NCI-H1417 treated with DMSO at 0.1 percent for 48 hours (cell line): ENCODE data around the gene TRIM49B.
"Not testable (repeated sequence)": the region's sequence is repeated elsewhere in the genome, so short reads cannot be mapped to it uniquely, and the experiment has no call there.

Experiments
- DNase-seq: peaks from one replicate; lab custom pipeline; 2025; lab: John Stamatoyannopoulos, UW

Gene TRIM49B, protein sequence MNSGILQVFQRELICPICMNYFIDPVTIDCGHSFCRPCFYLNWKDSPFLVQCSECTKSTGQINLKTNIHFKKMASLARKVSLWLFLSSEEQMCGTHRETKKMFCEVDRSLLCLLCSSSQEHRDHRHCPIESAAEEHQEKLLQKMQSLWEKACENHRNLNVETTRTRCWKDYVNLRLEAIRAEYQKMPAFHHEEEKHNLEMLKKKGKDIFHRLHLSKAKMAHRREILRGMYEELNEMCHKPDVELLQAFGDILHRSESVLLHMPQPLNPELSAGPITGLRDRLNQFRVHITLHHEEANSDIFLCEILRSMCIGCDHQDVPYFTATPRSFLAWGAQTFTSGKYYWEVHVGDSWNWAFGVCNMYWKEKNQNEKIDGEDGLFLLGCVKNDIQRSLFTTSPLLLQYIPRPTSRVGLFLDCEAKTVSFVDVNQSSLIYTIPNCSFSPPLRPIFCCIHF

DNA sequence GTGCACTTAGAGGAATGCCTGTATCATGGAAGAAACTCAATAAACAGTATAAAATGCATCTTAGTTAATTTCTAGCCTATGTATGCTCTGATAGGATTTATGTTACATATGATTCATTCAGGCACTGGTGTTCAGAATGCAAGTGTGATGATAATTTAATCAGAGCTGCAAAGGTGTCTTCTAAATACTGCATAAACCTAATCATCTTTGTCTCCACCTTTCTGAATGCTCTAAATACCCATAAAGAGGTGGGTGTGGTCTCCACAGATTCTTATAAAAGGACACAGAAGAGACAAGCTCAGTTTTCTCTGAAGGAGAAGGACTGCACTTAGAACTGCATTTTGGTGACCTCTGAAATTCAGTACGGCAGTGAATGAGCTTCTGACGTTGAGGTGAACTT, at the start of gene TRIM49B:
Gene TRIM49B (plus strand): TSS at position 301 of the 400 bp plus-strand sequence. CDS start 2,777 bp downstream, outside the sequence.
- not testable (repeated sequence) for DNase-seq

DNA sequence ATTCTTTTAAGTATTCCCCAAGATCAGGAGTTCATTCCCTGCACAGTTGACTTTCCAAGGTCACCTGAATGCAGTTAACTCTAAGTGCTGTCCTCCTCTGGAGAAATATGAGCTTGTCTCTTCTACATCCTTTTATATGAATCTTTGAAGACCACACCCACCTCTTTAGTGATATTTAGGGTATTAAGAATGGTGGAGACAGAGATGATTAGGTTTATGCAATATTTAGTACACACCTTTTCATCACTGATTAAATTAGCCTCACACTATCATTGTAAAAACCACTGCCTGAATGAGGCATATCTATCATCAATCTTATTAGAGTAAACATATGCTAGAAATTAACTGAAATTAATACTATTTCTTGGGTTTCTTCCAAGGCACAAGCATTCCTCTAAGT, 44.8 kb upstream of the TRIM49B start, which contains the start of gene TRIM51G:
Gene TRIM51G (minus strand): TSS at position 101 of the 400 bp plus-strand sequence. CDS start 2,190 bp downstream, outside the sequence.
- DNase-seq, result not testable (repeated sequence)

DNA sequence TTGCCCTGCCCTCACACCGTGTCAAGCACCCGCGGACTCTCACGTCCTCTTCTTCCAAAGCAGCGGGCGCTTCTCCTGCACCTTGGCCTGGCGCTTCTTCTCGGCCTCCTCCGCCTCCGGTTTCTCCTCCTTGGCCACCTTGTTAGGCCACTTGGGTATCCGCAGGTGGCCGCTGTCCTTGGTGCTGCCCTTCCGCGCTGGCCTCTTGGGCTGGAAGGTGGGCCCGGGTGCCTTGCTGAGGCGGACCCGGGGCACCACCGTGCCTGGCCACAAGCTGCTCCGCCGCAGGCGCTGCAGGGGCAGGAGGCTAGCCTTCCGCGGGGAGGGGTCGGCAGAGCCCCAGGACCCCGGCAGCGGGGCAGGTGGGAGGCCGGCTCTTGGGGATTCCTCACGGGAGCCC, 19.6 kb downstream of the TRIM49B start:
- DNase-seq, result not testable (repeated sequence)

DNA sequence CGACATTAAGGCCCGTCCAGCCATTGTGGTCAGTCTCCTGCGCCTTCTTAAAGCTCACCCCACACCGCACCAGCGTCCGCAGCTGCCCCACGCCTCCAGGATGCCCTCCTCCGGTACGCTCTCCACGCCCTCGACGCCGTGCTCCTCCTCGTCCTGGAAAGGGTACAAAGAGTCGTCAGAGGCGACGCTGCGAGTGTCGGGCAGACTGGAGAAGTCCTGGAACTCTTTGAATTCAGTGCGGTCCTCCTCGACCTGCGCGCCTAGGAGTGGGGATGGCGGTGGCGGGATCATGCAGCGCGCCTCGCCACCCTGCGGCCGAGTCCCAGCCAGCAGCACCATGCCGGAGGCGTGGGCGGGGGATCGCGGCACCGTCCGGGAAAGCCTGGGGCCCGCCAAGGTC, 21.2 kb downstream of the TRIM49B start:
- not testable (repeated sequence) for DNase-seq

DNA sequence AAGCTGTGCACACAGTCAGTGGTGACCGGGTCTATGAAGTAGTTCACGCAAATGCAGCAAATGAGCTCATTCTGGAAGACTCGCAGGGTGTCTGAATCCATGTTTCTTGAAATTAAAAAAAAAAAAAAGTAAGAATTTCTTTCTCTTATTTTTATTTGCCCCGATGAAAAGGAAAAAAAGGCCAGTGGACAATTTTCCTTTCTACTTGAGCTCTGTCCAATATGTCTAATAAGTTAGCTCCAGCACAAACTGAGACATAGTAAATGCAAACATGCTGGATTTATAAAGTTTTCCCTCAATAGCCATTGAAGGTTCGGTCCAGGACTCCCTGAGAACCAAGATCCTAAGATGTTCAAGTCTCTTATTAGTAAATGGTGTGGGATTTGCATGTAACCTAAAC, 30.4 kb downstream of the TRIM49B start, which contains the start of gene TRIM64C:
Gene TRIM64C (minus strand): TSS at position 101 of the 400 bp plus-strand sequence. CDS start 0 bp downstream, at position 101.
- not testable (repeated sequence) for DNase-seq

DNA sequence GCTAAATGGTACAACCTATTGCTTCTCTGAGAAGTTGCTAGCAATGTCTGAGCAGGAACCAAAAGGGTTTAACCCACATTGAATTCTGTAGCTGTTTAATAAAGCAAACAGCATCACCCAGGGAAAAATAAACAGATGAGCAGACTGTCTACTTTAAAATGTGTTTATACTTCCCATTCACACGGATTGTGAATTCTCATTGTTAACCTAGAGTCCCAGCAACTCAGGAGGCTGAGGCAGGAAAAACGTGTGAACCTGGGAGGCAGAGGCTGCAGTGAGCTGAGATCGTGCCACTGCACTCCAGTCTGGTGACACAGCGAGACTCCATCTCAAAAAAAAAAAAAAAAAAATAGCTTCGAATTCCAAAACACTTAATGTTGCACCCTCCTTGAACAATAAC, 41.3 kb downstream of the TRIM49B start:
- not testable (repeated sequence) for DNase-seq
